Activated T-helper 1 cell treated with anti-CD3 and anti-CD28 coated beads, Interleukin-12 subunit alpha, Interleukin-12 subunit beta, Interleukin-2, Interleukin-4 antibody, amounts not matched to agents 30 ng/mL and 10 ng/mL and 1 ng/mL, durations not matched to agents 14 hours and 24 hours and 36 hours (primary cell): ENCODE data around the gene DNASE2. TPM values are rescaled to one million over a fixed set of nuclear protein-coding genes. Genes with fewer than 3 reads are reported as not detected.
"Not testable (repeated sequence)": the region's sequence is repeated elsewhere in the genome, so short reads cannot be mapped to it uniquely, and the experiment has no call there.

Experiments
- DNase-seq: peaks from one replicate; pipeline ENCODE4 v3.0.0; 2021; ENCODE audit warnings: low spot score
- H3K27ac Mint-ChIP-seq: one replicate; pipeline ENCODE4 v1.8.0; 2021; ENCODE audit warnings: mild to moderate bottlenecking, mixed read lengths
- H3K27me3 Mint-ChIP-seq: one replicate; pipeline ENCODE4 v1.8.0; 2022; ENCODE audit warnings: mild to moderate bottlenecking, moderate library complexity, mixed read lengths; ENCODE audit not compliant: insufficient read depth
- H3K36me3 Mint-ChIP-seq: one replicate; pipeline ENCODE4 v1.8.0; 2021; ENCODE audit warnings: low read depth, mixed read lengths
- H3K4me1 Mint-ChIP-seq: one replicate; pipeline ENCODE4 v1.8.0; 2021; ENCODE audit warnings: low read depth, mixed read lengths
- H3K4me3 Mint-ChIP-seq: one replicate; pipeline ENCODE4 v1.8.0; 2021; ENCODE audit warnings: mild to moderate bottlenecking, moderate library complexity, mixed read lengths
- H3K9me3 Mint-ChIP-seq: one replicate; pipeline ENCODE4 v1.8.0; 2021; ENCODE audit warnings: mixed read lengths
- intact Hi-C: fragments of 100-400 bp; cut with micrococcal nuclease; formaldehyde crosslinking; loops from one replicate; pipeline ENCODE4 v1.15.1; 2024
- total RNA-seq: library from RNA; stranded (reverse); gene quantifications from 2 replicates; pipeline ENCODE4 v1.2.3, GENCODE V29; 2022

Gene DNASE2
- total RNA-seq, 1 donor from 2014 or later = 22.9 TPM

GRCh38 chr19:12866416-12867119 is 14.7 kb downstream of the DNASE2 start:
- Mint-ChIP-seq H3K4me3 (peak overlapping the region; percentile 58), H3K27me3 (peaks cover 3% of the 10 kb centered on the region), H3K27ac (peak overlapping the region; percentile 34), H3K9me3 (no peaks in the 10 kb centered on the region), H3K36me3 (no peaks in the 10 kb centered on the region), H3K4me1 (no peaks in the 10 kb centered on the region)
- intact Hi-C loops = loop anchor here (2.0 kb wide), 2 partner anchors 14 to 26 kb away; partner anchors contain the start of gene DNASE2
- DNase-seq = no peak

GRCh38 chr19:12865746-12866415 is 15.4 kb downstream of the DNASE2 start:
- intact Hi-C loops = loop anchor here (2.0 kb wide), 2 partner anchors 15 to 25 kb away; partner anchors contain the start of gene DNASE2
- H3K9me3 Mint-ChIP-seq = no peaks in the 10 kb centered on the region
- peaks cover 3% of the 10 kb centered on the region for H3K27me3 Mint-ChIP-seq
- no peak overlapping the region for H3K4me3 Mint-ChIP-seq
- H3K4me1 Mint-ChIP-seq = no peaks in the 10 kb centered on the region
- no peak for DNase-seq
- H3K27ac Mint-ChIP-seq = no peak overlapping the region
- H3K36me3 Mint-ChIP-seq = no peaks in the 10 kb centered on the region

DNA sequence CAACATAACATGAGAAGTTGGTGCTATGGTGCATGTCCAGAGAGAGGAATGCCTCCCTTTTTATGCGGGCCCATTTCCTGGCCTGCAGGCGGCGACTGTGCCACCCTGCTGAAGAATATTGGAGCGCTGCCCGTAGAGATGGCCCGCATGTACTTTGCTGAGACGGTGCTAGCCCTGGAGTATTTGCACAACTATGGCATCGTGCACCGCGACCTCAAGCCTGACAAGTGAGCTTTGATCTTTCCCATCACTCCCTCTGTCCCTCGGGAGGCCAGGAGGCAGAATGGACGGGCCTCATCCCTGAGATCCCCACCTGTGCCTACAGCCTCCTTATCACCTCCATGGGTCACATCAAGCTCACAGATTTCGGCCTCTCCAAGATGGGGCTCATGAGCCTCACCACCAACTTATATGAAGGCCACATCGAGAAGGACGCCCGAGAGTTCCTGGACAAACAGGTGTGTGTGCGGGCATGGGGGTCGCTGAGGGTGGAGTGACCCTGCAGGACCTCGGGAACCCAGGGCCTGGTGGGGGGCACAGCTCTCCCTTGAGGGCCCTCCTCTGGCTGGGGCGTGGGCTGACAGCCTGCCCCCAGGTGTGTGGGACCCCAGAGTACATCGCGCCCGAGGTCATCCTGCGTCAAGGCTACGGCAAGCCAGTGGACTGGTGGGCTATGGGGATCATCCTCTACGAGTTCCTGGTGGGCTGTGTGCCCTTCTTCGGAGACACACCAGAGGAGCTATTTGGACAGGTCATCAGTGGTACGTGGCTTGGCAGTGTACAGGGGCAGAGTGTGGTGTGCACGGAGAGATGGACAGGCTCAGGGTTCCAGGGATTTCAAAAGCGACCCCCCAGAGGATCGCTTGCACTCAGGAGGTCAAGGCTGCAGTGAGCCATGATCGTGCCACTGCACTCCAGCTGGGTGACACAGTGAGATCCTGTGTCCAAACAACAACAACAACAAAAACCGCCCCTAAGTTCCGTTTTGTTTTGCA is 16.2 kb downstream of the DNASE2 start:
- no peaks in the 10 kb centered on the region for H3K36me3 Mint-ChIP-seq
- intact Hi-C loops = no loop called here
- no peaks in the 10 kb centered on the region for H3K4me1 Mint-ChIP-seq
- no peak overlapping the region for H3K4me3 Mint-ChIP-seq
- DNase-seq = no peak
- H3K27ac Mint-ChIP-seq = no peak overlapping the region
- H3K9me3 Mint-ChIP-seq = no peaks in the 10 kb centered on the region
- H3K27me3 Mint-ChIP-seq = peaks cover 5% of the 10 kb centered on the region

- H3K36me3 Mint-ChIP-seq = no peaks in the 10 kb centered on the region
- no peak overlapping the region for H3K27ac Mint-ChIP-seq
- no peaks in the 10 kb centered on the region for H3K9me3 Mint-ChIP-seq
- H3K4me3 Mint-ChIP-seq = no peak overlapping the region
- intact Hi-C loops = no loop called here
- H3K27me3 Mint-ChIP-seq = peaks cover 5% of the 10 kb centered on the region
- no peaks in the 10 kb centered on the region for H3K4me1 Mint-ChIP-seq
- DNase-seq = no peak
Measured at GRCh38 chr19:12864143-12864542, 17.1 kb downstream of the DNASE2 start.

DNA sequence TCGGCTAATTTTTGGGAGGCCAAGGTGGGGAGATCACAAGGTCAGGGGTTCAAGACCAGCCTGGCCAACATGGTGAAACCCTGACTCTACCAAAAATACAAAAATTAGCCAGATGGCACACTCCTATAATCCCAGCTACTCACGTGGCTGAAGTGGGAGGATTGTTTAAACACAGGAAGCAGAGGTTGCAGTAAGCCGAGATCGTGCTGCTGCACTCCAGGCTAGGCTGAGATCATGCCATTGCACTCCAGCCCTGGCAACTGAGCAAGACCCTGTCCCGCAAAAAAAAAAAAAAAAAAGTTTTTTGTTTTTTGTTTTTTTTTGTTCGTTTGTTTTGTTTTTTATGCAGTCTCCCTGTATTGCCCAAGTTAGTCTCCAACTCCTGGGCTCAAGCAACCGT is 21.7 kb downstream of the DNASE2 start:
- Mint-ChIP-seq H3K27me3 (peaks cover 7% of the 10 kb centered on the region), H3K4me3 (no peak overlapping the region), H3K36me3 (no peaks in the 10 kb centered on the region), H3K4me1 (no peaks in the 10 kb centered on the region), H3K9me3 (no peaks in the 10 kb centered on the region), H3K27ac (no peak overlapping the region)
- intact Hi-C loops = no loop called here
- no peak for DNase-seq

DNA sequence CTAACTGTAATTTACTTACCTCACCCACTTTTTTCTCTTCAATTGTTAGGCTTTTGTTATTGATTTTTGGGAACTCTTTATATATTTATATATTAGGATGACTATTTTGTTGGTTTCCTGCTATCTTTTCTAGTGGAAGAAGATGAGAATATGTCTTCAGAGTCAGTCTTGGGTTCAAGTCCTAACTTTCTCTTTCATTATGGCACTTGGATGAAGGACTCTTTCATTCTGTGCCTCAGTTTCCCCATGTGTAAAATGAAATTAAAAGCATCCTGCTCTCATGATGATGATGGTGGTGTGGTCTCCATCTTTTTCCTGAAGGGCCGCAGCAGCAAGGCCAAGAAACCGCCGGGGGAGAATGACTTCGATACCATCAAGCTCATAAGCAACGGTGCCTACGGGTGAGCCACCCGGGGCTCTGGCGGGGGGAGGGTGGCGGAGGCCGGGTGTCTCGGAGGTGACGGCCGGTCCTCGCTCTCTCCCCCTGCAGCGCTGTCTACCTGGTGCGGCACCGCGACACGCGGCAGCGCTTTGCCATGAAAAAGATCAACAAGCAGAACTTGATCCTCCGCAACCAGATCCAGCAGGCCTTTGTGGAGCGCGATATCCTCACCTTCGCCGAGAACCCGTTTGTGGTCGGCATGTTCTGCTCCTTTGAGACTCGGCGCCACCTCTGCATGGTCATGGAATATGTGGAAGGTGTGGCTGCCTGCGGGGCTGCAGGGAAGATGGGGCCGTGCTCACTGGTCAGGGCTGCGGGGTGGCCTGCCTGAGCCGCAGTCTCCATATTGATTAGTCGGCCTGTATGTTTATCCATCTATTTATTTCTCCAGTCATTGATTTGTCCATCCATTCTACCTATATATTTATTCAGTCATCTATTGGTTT is 23.0 kb downstream of the DNASE2 start:
- Mint-ChIP-seq H3K27ac (no peak overlapping the region), H3K4me1 (no peaks in the 10 kb centered on the region), H3K9me3 (no peaks in the 10 kb centered on the region), H3K27me3 (peaks cover 7% of the 10 kb centered on the region), H3K36me3 (no peaks in the 10 kb centered on the region), H3K4me3 (no peak overlapping the region)
- no peak for DNase-seq
- intact Hi-C loops = no loop called here

DNA sequence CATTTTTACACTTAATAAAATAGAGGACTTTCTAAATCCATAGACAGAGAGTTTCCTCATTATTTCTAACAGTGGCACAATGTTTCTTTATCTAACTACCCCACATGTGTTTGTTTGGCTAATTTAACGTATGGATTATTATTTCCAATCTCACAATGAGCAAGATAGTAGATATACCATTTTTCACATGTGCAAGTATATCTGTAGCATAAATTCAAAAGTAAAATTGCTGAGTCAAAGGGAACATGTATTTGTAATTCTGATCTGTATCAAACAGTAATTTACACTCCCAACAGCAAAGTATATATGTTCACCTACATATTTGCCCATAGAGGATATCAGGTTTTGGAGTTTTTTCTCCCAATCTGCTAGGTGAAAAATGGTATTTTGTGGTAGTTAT is 24.6 kb downstream of the DNASE2 start:
- H3K36me3 Mint-ChIP-seq = no peaks in the 10 kb centered on the region
- peaks cover 4% of the 10 kb centered on the region for H3K27me3 Mint-ChIP-seq
- intact Hi-C loops = no loop called here
- H3K4me3 Mint-ChIP-seq = no peak overlapping the region
- no peaks in the 10 kb centered on the region for H3K4me1 Mint-ChIP-seq
- H3K9me3 Mint-ChIP-seq = no peaks in the 10 kb centered on the region
- DNase-seq = no peak
- no peak overlapping the region for H3K27ac Mint-ChIP-seq

- Mint-ChIP-seq H3K4me1 (peaks cover 8% of the 10 kb centered on the region), H3K4me3 (peak overlapping the region; percentile 53), H3K27ac (no peak overlapping the region), H3K9me3 (no peaks in the 10 kb centered on the region), H3K27me3 (peaks cover 12% of the 10 kb centered on the region), H3K36me3 (no peaks in the 10 kb centered on the region)
- intact Hi-C loops = loop anchor here (1.0 to 2.0 kb wide), 6 partner anchors 41 to 283 kb away; partner anchors contain the start of gene RNASEH2A
- peak; percentile 84 for DNase-seq
Measured at GRCh38 chr19:12847159-12848139, 33.8 kb downstream of the DNASE2 start.

DNA sequence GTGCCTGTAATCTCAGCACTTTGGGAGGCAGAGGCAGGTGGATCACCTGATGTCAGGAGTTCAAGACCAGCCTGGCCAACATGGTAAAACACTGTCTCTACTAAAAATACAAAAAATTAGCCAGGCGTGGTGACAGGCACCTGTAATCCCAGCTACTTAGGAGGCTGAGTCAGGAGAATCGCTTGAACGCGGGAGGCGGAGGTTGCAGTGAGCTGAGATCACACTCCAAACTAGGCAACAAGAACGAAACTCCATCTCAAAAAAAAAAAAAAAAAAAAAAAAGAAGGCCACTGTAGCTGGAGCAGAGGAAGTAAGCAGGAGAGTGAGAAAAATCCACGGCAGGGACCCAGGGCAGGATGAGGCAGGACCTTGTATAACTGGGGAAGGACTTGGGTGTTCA is 34.6 kb downstream of the DNASE2 start:
- H3K27ac Mint-ChIP-seq, H3K36me3 Mint-ChIP-seq, H3K9me3 Mint-ChIP-seq, DNase-seq, H3K4me3 Mint-ChIP-seq: not testable (repeated sequence)
- intact Hi-C loops = loop anchor here (1.0 to 2.0 kb wide), 6 partner anchors 40 to 282 kb away; partner anchors contain the start of gene RNASEH2A
- H3K27me3 Mint-ChIP-seq = peaks cover 16% of the 10 kb centered on the region
- peaks cover 10% of the 10 kb centered on the region for H3K4me1 Mint-ChIP-seq

DNA sequence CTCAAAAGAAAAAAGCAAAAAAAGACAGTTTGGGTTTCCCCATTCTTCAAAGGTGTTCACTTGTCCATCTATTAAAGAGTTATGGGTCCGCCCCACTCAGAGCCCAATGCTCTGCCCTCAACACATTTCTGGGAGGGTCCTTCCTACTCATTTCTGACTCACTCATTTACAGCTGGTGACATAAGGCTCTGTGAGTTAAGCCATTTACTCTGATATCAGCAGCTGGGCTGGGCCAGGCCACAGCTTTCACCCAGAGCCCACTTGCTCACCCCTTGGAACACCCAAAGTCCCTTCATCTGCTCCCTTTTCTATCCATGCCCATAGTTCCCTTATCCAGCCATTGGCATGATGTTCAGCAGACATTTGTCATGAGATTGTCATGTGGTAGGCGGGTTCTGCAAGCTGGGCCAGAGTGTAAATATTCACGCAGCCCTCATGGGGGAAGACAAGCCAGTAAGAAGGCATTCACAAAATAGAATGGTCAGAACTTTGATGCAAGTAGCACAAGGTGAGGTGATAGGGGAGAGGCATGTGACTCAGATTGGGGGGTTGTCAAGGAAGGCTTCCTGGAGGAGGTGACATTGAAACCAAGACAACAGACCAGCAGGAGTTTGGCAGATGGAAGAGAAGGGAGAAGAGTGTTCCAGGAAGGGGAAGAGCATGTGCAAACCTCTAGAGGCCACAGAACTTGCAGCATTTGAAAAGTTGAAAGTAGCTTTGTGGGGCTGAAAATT is 37.1 kb downstream of the DNASE2 start:
- Mint-ChIP-seq H3K36me3 (peaks cover 5% of the 10 kb centered on the region), H3K27me3 (peaks cover 27% of the 10 kb centered on the region), H3K4me1 (peaks cover 30% of the 10 kb centered on the region), H3K9me3 (no peaks in the 10 kb centered on the region), H3K27ac (no peak overlapping the region), H3K4me3 (no peak overlapping the region)
- intact Hi-C loops = no loop called here
- no peak for DNase-seq

- intact Hi-C loops = no loop called here
- no peak for DNase-seq
- Mint-ChIP-seq H3K9me3 (no peaks in the 10 kb centered on the region), H3K27ac (no peak overlapping the region), H3K4me1 (peaks cover 33% of the 10 kb centered on the region), H3K36me3 (peaks cover 5% of the 10 kb centered on the region), H3K27me3 (peaks cover 34% of the 10 kb centered on the region), H3K4me3 (no peak overlapping the region)
Measured at GRCh38 chr19:12843328-12843727, 37.9 kb downstream of the DNASE2 start.
